ENCODE results near the gene NSG1. TPM values are rescaled to one million over a fixed set of nuclear protein-coding genes. Genes with fewer than 3 reads are reported as not detected.

The NSG1 gene
- total and polyA plus RNA-seq, 8 donors = 1.2 to 13.6 (median 4.1) TPM; not detected in 1

DNA sequence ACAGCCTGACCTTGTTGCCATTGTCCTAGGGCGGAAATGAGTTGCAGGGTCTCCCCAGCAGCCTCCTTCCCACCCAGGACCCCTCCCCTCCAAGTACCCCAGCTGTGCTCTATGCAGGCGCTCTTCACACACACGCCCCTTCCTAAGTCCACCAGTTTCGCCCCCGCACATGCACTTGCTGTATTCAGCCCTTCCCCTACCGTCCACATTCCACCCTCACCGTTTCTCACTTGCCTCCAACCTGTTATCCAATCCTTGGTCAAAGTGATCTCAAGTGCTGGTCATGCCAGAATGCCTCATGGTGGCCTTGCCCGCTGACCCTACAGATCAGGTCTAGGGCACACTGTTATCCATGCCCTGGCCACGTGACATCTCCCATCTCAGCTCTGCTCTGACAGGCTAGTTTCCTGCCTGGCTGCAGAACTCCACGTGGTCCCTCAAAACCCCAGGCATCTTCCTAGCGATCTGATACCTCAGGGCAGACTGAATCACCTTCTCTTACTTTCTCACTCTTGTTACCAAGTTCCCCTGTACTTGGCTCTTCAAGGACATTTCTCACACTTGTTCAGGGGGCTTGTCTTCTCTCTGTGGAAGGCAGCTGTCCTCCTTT, 39.7 kb downstream of the NSG1 start:
- H3K36me3 ChIP-seq = peaks cover 21 to 81% (median 73%) of the 10 kb centered on the region in 4 donors
- intact Hi-C loops (cut with DNase I; ENCODE audit: low total_unique reads) = no loop called here
- H3K4me1 ChIP-seq = no peaks in the 10 kb centered on the region
- H3K27ac ChIP-seq = no peak overlapping the region
- no peak for DNase-seq
- H3K4me3 ChIP-seq = no peak overlapping the region
- no peak for TF ChIP-seq POLR2A (IDR thresholded peaks at IDR 0.05)
- no peak for TF ChIP-seq POLR2AphosphoS5 (IDR thresholded peaks at IDR 0.05)
- TF ChIP-seq, protein P1, sequence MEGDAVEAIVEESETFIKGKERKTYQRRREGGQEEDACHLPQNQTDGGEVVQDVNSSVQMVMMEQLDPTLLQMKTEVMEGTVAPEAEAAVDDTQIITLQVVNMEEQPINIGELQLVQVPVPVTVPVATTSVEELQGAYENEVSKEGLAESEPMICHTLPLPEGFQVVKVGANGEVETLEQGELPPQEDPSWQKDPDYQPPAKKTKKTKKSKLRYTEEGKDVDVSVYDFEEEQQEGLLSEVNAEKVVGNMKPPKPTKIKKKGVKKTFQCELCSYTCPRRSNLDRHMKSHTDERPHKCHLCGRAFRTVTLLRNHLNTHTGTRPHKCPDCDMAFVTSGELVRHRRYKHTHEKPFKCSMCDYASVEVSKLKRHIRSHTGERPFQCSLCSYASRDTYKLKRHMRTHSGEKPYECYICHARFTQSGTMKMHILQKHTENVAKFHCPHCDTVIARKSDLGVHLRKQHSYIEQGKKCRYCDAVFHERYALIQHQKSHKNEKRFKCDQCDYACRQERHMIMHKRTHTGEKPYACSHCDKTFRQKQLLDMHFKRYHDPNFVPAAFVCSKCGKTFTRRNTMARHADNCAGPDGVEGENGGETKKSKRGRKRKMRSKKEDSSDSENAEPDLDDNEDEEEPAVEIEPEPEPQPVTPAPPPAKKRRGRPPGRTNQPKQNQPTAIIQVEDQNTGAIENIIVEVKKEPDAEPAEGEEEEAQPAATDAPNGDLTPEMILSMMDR (IDR thresholded peaks at IDR 0.05) = no peak
- no peak for TF ChIP-seq EP300 (IDR thresholded peaks at IDR 0.05)
- 85 to 91% (median 89%) methylated on average over 11 of the region's 11 CpGs for WGBS, 5 donors
- H3K9me3 ChIP-seq = no peaks in the 10 kb centered on the region
- no peaks in the 10 kb centered on the region for H3K27me3 ChIP-seq

DNA sequence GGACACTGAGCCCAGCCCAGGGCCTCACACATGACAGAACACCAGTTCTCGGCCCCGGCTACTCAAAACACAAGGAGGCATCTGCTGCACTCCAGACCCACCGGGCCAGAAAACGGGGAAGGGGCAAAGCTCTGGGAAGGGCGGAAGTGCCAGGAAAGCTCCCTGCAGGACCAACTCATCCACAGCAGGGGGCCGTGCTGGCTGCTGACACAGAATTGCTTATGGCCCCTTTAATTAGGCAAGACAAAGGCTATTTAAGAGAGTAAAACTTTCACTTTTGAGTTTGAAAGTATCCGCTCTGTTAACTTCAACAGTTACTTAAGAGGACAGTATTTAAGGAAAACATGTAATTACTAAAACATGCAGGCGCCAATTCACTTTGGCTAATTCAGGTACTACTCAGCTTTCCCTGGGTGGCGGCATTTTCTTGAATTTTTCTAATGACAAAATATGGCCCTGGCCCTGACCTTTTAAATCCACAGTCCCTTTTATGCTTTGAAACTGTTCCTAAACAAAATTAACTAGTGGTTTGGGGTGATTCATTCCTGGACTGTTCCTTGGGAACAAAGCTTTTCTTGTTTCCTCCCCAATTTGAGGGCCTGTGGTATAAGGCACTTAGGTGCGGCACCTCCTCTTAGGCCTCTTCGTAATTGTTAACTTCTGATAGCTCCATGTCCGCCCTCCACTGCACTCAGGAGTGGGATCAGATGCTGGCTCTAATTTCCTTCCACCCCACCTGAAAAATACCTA, 40.4 kb downstream of the NSG1 start:
- Histone ChIP-seq H3K27ac (no peak overlapping the region), H3K4me3 (no peak overlapping the region), H3K27me3 (no peaks in the 10 kb centered on the region), H3K4me1 (no peaks in the 10 kb centered on the region), H3K36me3 (peaks cover 21 to 81% (median 73%) of the 10 kb centered on the region in 4 donors), H3K9me3 (no peaks in the 10 kb centered on the region)
- no peak for TF ChIP-seq EP300 (IDR thresholded peaks at IDR 0.05)
- TF ChIP-seq, protein P1 (IDR thresholded peaks at IDR 0.05) = no peak
- TF ChIP-seq POLR2A (IDR thresholded peaks at IDR 0.05) = no peak
- no peak for TF ChIP-seq POLR2AphosphoS5 (IDR thresholded peaks at IDR 0.05)
- 91 to 95% (median 94%) methylated on average over 11 to 12 of the region's 12 CpGs for WGBS, 5 donors
- intact Hi-C loops (cut with DNase I; ENCODE audit: low total_unique reads) = no loop called here
- no peak for DNase-seq

DNA sequence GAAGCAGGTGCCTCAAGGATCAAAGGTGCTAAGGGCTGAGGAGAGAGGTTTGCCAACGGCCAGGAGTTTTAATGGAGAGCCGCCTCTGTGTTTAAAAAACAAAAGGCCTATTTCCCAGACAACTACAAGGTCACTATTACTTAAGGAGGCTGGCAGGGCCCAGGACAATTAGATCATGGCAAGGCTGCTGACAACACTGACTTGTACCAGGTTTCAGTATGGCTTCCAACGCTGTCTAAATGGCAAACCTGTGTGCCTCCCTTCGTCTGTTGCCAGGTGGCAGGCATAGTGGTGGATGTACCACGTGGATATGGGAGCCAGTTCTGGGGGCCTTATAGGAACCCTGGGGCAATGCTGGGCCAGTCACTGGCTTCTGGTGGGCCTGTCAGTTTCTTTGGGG, 41.0 kb downstream of the NSG1 start:
- 80 to 92% (median 87%) methylated on average over 5 of the region's 5 CpGs for WGBS, 5 donors
- no peak for TF ChIP-seq POLR2A (IDR thresholded peaks at IDR 0.05)
- TF ChIP-seq, protein P1 (IDR thresholded peaks at IDR 0.05) = no peak
- Histone ChIP-seq H3K9me3 (no peaks in the 10 kb centered on the region), H3K27me3 (no peaks in the 10 kb centered on the region), H3K27ac (no peak overlapping the region), H3K4me3 (no peak overlapping the region), H3K4me1 (no peaks in the 10 kb centered on the region), H3K36me3 (peaks cover 22 to 81% (median 73%) of the 10 kb centered on the region in 4 donors)
- intact Hi-C loops (cut with DNase I; ENCODE audit: low total_unique reads) = no loop called here
- no peak for DNase-seq

DNA sequence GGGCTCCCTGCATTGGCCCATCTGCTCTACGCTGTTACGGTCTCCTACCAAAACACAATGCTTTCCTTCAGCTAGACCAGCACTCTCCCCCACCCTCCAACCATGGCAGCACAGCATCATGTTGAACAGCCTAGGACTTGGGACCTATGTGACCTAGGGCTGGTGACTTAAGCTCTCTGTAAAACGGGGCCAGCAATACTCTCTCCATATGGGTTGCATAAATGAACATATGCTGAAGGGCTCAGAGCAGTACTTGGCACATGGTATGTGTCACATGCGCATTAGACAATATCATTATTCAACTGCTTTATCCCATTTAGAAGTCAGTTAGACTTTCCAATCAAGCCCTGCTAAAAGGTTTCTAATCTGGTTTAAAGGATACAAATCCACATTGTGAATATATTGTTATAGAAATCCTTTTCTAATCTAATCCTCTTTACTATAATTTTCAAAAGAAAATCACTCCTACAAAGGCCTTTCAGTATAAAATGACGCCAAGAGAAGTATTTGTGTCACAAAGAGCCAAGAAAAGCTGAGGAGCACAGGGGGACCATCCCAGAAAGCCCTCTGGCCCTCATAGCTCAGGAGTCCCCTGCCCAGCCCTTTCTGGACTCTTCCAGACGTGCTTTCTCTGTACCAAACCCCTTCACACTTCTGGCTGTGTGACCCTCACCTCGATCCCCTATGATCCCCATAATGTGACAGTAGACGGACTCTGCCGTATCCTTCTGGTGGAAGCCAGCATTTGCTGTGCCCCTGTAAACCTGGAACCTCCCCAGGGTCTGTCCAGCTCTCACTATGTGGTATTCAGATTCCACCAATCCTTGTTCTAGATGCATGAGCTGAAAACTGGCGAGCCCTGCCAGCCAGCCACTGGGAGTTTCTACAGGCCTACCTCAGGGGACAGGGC, 42.3 kb downstream of the NSG1 start:
- H3K36me3 ChIP-seq = peaks cover 16 to 80% (median 73%) of the 10 kb centered on the region in 4 donors
- H3K9me3 ChIP-seq = no peaks in the 10 kb centered on the region
- intact Hi-C loops (cut with DNase I; ENCODE audit: low total_unique reads) = no loop called here

More for the DNA sequence above, 42.3 kb downstream of the NSG1 start:
- WGBS, 5 donors = 90 to 96% (median 93%) methylated on average over 10 of the region's 10 CpGs
- Histone ChIP-seq H3K4me3 (no peak overlapping the region), H3K4me1 (no peaks in the 10 kb centered on the region), H3K27ac (no peak overlapping the region), H3K27me3 (no peaks in the 10 kb centered on the region)
- no peak for DNase-seq
- TF ChIP-seq POLR2A (IDR thresholded peaks at IDR 0.05) (no peak), EP300 (IDR thresholded peaks at IDR 0.05) (no peak)
